Measurements from ENCODE around the gene C6. TPM values are rescaled to one million over a fixed set of nuclear protein-coding genes. Genes with fewer than 3 reads are reported as not detected.

The C6 gene
- total RNA-seq, result not detected in 2 replicates
- long read RNA-seq, result 0 reads

GRCh38 chr5:41213340-41213739 is at the start of gene C6:
Gene C6 (minus strand): TSS chr5:41213532. CDS start chr5:41203230, 10,302 bp downstream.
- no peak for TF ChIP-seq CTCF (IDR thresholded peaks at IDR 0.05)
- H3K27me3 Mint-ChIP-seq (ENCODE audit: unreplicated experiment), result no peaks in the 10 kb centered on the region
- no peak within 1 kb of the TSS for H3K4me3 Mint-ChIP-seq (ENCODE audit: unreplicated experiment)
- peaks cover 1% of the 10 kb centered on the region for H3K9me3 Mint-ChIP-seq (ENCODE audit: unreplicated experiment)
- H3K27ac Mint-ChIP-seq (ENCODE audit: unreplicated experiment), result no peak within 1 kb of the TSS
- no peak for DNase-seq (ENCODE audit: extremely low spot score, unreplicated experiment)
- H3K36me3 Mint-ChIP-seq (ENCODE audit: unreplicated experiment), result no peaks in the 10 kb centered on the region
- H3K4me1 Mint-ChIP-seq (ENCODE audit: unreplicated experiment), result no peaks in the 10 kb centered on the region

- H3K4me1 Mint-ChIP-seq (ENCODE audit: unreplicated experiment), result no peaks in the 10 kb centered on the region
- no peak for TF ChIP-seq CTCF (IDR thresholded peaks at IDR 0.05)
- no peak for DNase-seq (ENCODE audit: extremely low spot score, unreplicated experiment)
- no peaks in the 10 kb centered on the region for H3K9me3 Mint-ChIP-seq (ENCODE audit: unreplicated experiment)
- H3K27me3 Mint-ChIP-seq (ENCODE audit: unreplicated experiment), result no peaks in the 10 kb centered on the region
- H3K27ac Mint-ChIP-seq (ENCODE audit: unreplicated experiment), result no peak overlapping the region
- no peaks in the 10 kb centered on the region for H3K36me3 Mint-ChIP-seq (ENCODE audit: unreplicated experiment)
- no peak overlapping the region for H3K4me3 Mint-ChIP-seq (ENCODE audit: unreplicated experiment)
Measured at GRCh38 chr5:41256400-41256799, 43.1 kb upstream of the C6 start.

DNA sequence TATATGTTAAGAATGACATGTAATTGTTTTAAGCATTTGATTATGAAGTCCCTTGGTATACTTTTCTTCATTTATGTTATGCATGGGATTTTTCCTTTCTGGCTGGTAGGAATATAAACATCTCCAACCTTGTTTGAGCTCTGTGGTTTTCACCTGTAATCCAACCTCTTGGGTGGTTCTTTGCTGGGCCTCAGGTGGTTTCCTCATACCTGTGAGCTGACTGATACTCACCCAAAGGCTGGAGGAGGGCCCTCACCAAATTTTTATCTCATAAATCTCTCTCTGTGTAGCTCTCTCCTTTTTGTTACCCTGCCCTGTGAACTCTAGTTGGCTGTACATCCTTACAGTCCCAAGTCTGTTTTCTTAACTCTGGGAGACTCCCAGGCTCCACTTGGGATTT is 39.8 kb upstream of the C6 start:
- Mint-ChIP-seq H3K4me3 (ENCODE audit: unreplicated experiment) (no peak overlapping the region), H3K27ac (ENCODE audit: unreplicated experiment) (no peak overlapping the region), H3K27me3 (ENCODE audit: unreplicated experiment) (no peaks in the 10 kb centered on the region), H3K9me3 (ENCODE audit: unreplicated experiment) (peaks cover 3% of the 10 kb centered on the region), H3K36me3 (ENCODE audit: unreplicated experiment) (no peaks in the 10 kb centered on the region), H3K4me1 (ENCODE audit: unreplicated experiment) (no peaks in the 10 kb centered on the region)
- no peak for TF ChIP-seq CTCF (IDR thresholded peaks at IDR 0.05)
- DNase-seq (ENCODE audit: extremely low spot score, unreplicated experiment), result no peak

- no peak for DNase-seq (ENCODE audit: extremely low spot score, unreplicated experiment)
- H3K27me3 Mint-ChIP-seq (ENCODE audit: unreplicated experiment), result no peaks in the 10 kb centered on the region
- no peaks in the 10 kb centered on the region for H3K4me1 Mint-ChIP-seq (ENCODE audit: unreplicated experiment)
- H3K4me3 Mint-ChIP-seq (ENCODE audit: unreplicated experiment), result no peak overlapping the region
- no peak for TF ChIP-seq CTCF (IDR thresholded peaks at IDR 0.05)
- no peaks in the 10 kb centered on the region for H3K36me3 Mint-ChIP-seq (ENCODE audit: unreplicated experiment)
- H3K27ac Mint-ChIP-seq (ENCODE audit: unreplicated experiment), result no peak overlapping the region
- H3K9me3 Mint-ChIP-seq (ENCODE audit: unreplicated experiment), result peaks cover 5% of the 10 kb centered on the region
Measured at GRCh38 chr5:41252036-41252435, 38.7 kb upstream of the C6 start.

- Mint-ChIP-seq H3K36me3 (ENCODE audit: unreplicated experiment) (no peaks in the 10 kb centered on the region), H3K4me3 (ENCODE audit: unreplicated experiment) (no peak overlapping the region), H3K9me3 (ENCODE audit: unreplicated experiment) (peaks cover 5% of the 10 kb centered on the region), H3K27ac (ENCODE audit: unreplicated experiment) (no peak overlapping the region), H3K27me3 (ENCODE audit: unreplicated experiment) (no peaks in the 10 kb centered on the region), H3K4me1 (ENCODE audit: unreplicated experiment) (no peaks in the 10 kb centered on the region)
- no peak for DNase-seq (ENCODE audit: extremely low spot score, unreplicated experiment)
- no peak for TF ChIP-seq CTCF (IDR thresholded peaks at IDR 0.05)
Measured at GRCh38 chr5:41250351-41250987, 37.1 kb upstream of the C6 start.
